K562 (cell line): ENCODE data around the gene ZNF845. TPM values are rescaled to one million over a fixed set of nuclear protein-coding genes. Genes with fewer than 3 reads are reported as not detected.
"Not testable (repeated sequence)": the region's sequence is repeated elsewhere in the genome, so short reads cannot be mapped to it uniquely, and the experiment has no call there.

Source experiments
- ATAC-seq: fragments of 200-7000 bp; cut with Tn5 transposase; 3 replicates; pipeline ENCODE4 v1.9.1; 2020; ENCODE audit warnings: moderate library complexity
- BruUV-seq: library from RNA; stranded (reverse); fragments of 400-500 nt; replicated peaks from 2 replicates; lab custom pipeline; 2021; lab: Mats Ljungman, UMichigan
- CTCF ChIA-PET: fragments of 300-600 bp; formaldehyde crosslinking; extraction: SDS; loops from one replicate; lab custom pipeline; 2021; ENCODE audit warnings: low intra/inter-chr PET ratio; lab: Yijun Ruan, JAX
- POLR2A ChIA-PET: fragments of 300-600, 350-650 bp; sonication (Branson Sonifier 250); formaldehyde crosslinking; extraction: SDS; loops from one replicate; lab custom pipeline; 2021; ENCODE audit warnings: antibody characterized with exemption, inconsistent platforms; lab: Yijun Ruan, JAX
- DNase-seq, 4 experiments: peaks; one replicate each; pipeline versions ENCODE4 v3.0.0 to v3.0.0-alpha.2; 2011 to 2018; ENCODE audit warnings: low spot score in 3 of 4, mixed read lengths in 3 of 4; ENCODE audit errors: extremely low read depth in 1 of 4
- FAIRE-seq: peaks from 2 replicates; lab custom pipeline; 2011; peaks lifted over from hg19 to GRCh38; lab: Jason Lieb, UNC
- H2AFZ ChIP-seq: 2 replicates; pipeline ENCODE4 v1.6.0; 2011; ENCODE audit warnings: low read depth, low read length, control low read depth, inconsistent platforms
- H3K27ac ChIP-seq: fragments of 200-600 bp; 3 replicates; pipeline ENCODE4 v1.8.0; 2011; ENCODE audit warnings: low read depth, mild to moderate bottlenecking, control low read depth, inconsistent platforms, low read length, moderate library complexity, mixed read lengths; ENCODE audit errors: extremely low read depth
- H3K27me3 ChIP-seq, 2 experiments: fragments of 300-600 bp in 1 of 2; 2 replicates in 1 of 2; 3 replicates in 1 of 2; pipeline versions ENCODE4 v1.6.0 to v1.8.0; 2011; ENCODE audit warnings: inconsistent platforms in 2 of 2, low read length in 2 of 2, mild to moderate bottlenecking in 1 of 2, mixed read lengths in 1 of 2, moderate library complexity in 1 of 2; ENCODE audit not compliant: control insufficient read depth in 2 of 2, insufficient read depth in 2 of 2
- H3K36me3 ChIP-seq: fragments of 300-600 bp; 3 replicates; pipeline ENCODE4 v1.8.0; 2011; ENCODE audit warnings: mild to moderate bottlenecking, low read length, inconsistent platforms; ENCODE audit not compliant: control insufficient read depth, insufficient read depth
- H3K4me1 ChIP-seq, 2 experiments: fragments of 200-600 bp in 1 of 2; replicated peaks in 1 of 2; 2 replicates in 1 of 2; 3 replicates in 1 of 2; pipeline versions ENCODE4 v1.5.1 to v1.8.0; 2011; ENCODE audit warnings: inconsistent platforms in 2 of 2, low read length in 2 of 2, mild to moderate bottlenecking in 1 of 2, mixed read lengths in 1 of 2, moderate library complexity in 1 of 2; ENCODE audit not compliant: control insufficient read depth in 2 of 2, insufficient read depth in 2 of 2
- H3K4me2 ChIP-seq: 2 replicates; pipeline ENCODE4 v1.6.1; 2011; ENCODE audit warnings: low read length, control low read depth, inconsistent platforms, mixed read lengths; ENCODE audit not compliant: insufficient read depth
- H3K4me3 ChIP-seq: fragments of 200-600 bp; sonication (generic), shearing (Covaris generic); 2 replicates; pipeline ENCODE4 v1.5.1; 2016; ENCODE audit warnings: control low read depth, inconsistent platforms
- H3K79me2 ChIP-seq: fragments of 200-600 bp; 3 replicates; pipeline ENCODE4 v1.8.0; 2011; ENCODE audit warnings: low read length, inconsistent platforms; ENCODE audit not compliant: control insufficient read depth, insufficient read depth
- H3K9ac ChIP-seq, 2 experiments: 2 replicates each; pipeline versions ENCODE4 v1.6.0 to v1.6.1; 2011; ENCODE audit warnings: low read depth in 2 of 2, low read length in 2 of 2, control low read depth in 1 of 2, inconsistent platforms in 1 of 2, mild to moderate bottlenecking in 1 of 2, mixed read lengths in 1 of 2; ENCODE audit not compliant: insufficient read depth in 1 of 2
- H3K9me1 ChIP-seq: one replicate; pipeline ENCODE4 v1.6.0; 2011; ENCODE audit warnings: inconsistent platforms, mild to moderate bottlenecking, low read length, moderate library complexity; ENCODE audit not compliant: control insufficient read depth, insufficient read depth
- H3K9me3 ChIP-seq: replicated peaks from 2 replicates; pipeline ENCODE4 v1.5.1; 2011; ENCODE audit warnings: low read depth, low read length, inconsistent platforms; ENCODE audit not compliant: control insufficient read depth, insufficient read depth
- H4K20me1 ChIP-seq: replicated peaks from 2 replicates; pipeline ENCODE4 v1.6.1; 2011; ENCODE audit warnings: low read length, inconsistent platforms, mixed read lengths; ENCODE audit not compliant: control insufficient read depth, insufficient read depth
- MAFF ChIP-seq: IDR thresholded peaks from 2 replicates; pipeline ENCODE4 v1.6.1; 2012; ENCODE audit warnings: low read length, improper control_type of control experiment
- RBM39 ChIP-seq: fragments of 200-400 bp; formaldehyde crosslinking; optimal IDR thresholded peaks from 2 replicates; pipeline ENCODE3; 2018; ENCODE audit warnings: low read depth, low read length
- ZNF57 ChIP-seq: fragments of 450-650 bp; formaldehyde crosslinking; IDR thresholded peaks from 2 replicates; pipeline ENCODE4 v1.4.0; 2020; ENCODE audit warnings: mild to moderate bottlenecking, moderate library complexity
- WGBS: fragments of 100-300 bp; shearing (Covaris generic); methylation state at CpG from one replicate; pipeline ENCODE4 v1.1.6; 2016; ENCODE audit warnings: low coverage, mixed read lengths; ENCODE audit not compliant: insufficient coverage; ENCODE audit errors: missing lambda C conversion rate; 5-methylcytosine and 5-hydroxymethylcytosine counted together
- in situ Hi-C: fragments of 300-500 bp; cut with MboI; formaldehyde crosslinking; loops from 4 replicates; pipeline ENCODE4 v1.15.0; 2018; ENCODE audit warnings: inconsistent platforms, mixed read lengths
- intact Hi-C: fragments of 100-400 bp; cut with micrococcal nuclease; formaldehyde crosslinking; loops from 2 replicates; pipeline ENCODE4 v1.14.2; 2022
- polyA plus RNA-seq, 8 experiments: library from polyadenylated mRNA; depleted of rRNA in 4 of 8; stranded (reverse) in 5 of 8; unstranded in 3 of 8; fragments of >200 nt; fragmentation: Nextera tagmentation in 2 of 8; fragmentation: Illumina TruSeq in 1 of 8; extraction: Ambion mirVana in 2 of 8; extraction: Trizol in 1 of 8; gene quantifications; 2 replicates each; pipeline versions ENCODE4 v1.2.1 to v1.2.3, GENCODE V29; 2011 to 2014; ENCODE audit warnings: inconsistent platforms in 1 of 8, missing spikeins in 1 of 8
- total RNA-seq, 7 experiments: library from RNA; depleted of rRNA in 6 of 7; stranded (reverse); fragments of >200 nt in 6 of 7; fragmentation: Illumina TruSeq in 2 of 7; extraction: Trizol in 2 of 7; gene quantifications; 2 replicates each; pipeline versions ENCODE4 v1.2.1 to v1.2.3, GENCODE V29; 2011 to 2021; ENCODE audit warnings: low replicate concordance in 1 of 7

ZNF845 gene
- total and polyA plus RNA-seq, 9 of the 15 experiments (the other 6 are each of a cell fraction or from before 2014, with no cell fraction given): 1.9 to 13.2 (median 6.4) TPM

- DNase-seq (peak in 1 of 4 experiments; percentile 6), ATAC-seq (no peak), FAIRE-seq (no peak)
- no peak overlapping the region for H3K9ac ChIP-seq
- H3K27me3 ChIP-seq: no peaks in the 10 kb centered on the region
- intact Hi-C loops (no loop called here), in situ Hi-C loops (no loop called here)
- peak overlapping the region; percentile 67 for H3K4me3 ChIP-seq
- no peaks in the 10 kb centered on the region for H3K9me1 ChIP-seq
- peaks cover 18% of the 10 kb centered on the region for H3K79me2 ChIP-seq
- 0% methylated on average over 1 of the region's 1 CpG for WGBS
- H3K9me3 ChIP-seq: peaks cover 5% of the 10 kb centered on the region
- peaks cover 26% of the 10 kb centered on the region; the same call in 2 of the 3 replicates for H3K36me3 ChIP-seq
- BruUV-seq: no TSS peak
- no peaks in the 10 kb centered on the region for H4K20me1 ChIP-seq
- POLR2A ChIA-PET: interaction anchor here (1.2 kb wide), 1 partner anchor 43 kb away, joined by 3 read pairs; no protein-coding TSS in a partner anchor
- peak overlapping the region; percentile 85 for H3K4me2 ChIP-seq
- TF ChIP-seq ZNF57 (no peak), MAFF (no peak), RBM39 (no peak)
- H3K4me1 ChIP-seq: peaks cover 8 to 12% of the 10 kb centered on the region in 2 experiments; a peak in 4 of 5 replicates
- no peak overlapping the region for H2AFZ ChIP-seq
- CTCF ChIA-PET: no interaction called here
- no peak overlapping the region for H3K27ac ChIP-seq
Measured at GRCh38 chr19:53396525-53396868, 62.9 kb downstream of the ZNF845 start.

GRCh38 chr19:53397918-53398317 lies 64.4 kb downstream of the ZNF845 start:
- ATAC-seq, H2AFZ ChIP-seq, H3K9me1 ChIP-seq, H3K4me3 ChIP-seq, H4K20me1 ChIP-seq, H3K4me2 ChIP-seq, H3K9ac ChIP-seq, FAIRE-seq, in situ Hi-C loops, H3K27ac ChIP-seq, H3K9me3 ChIP-seq, H3K27me3 ChIP-seq, intact Hi-C loops, BruUV-seq, DNase-seq, POLR2A ChIA-PET, CTCF ChIA-PET: not testable (repeated sequence)
- WGBS: 100% methylated on average over 1 of the region's 1 CpG
- H3K36me3 ChIP-seq: peaks cover 36% of the 10 kb centered on the region
- peaks cover 8 to 12% of the 10 kb centered on the region in 2 experiments; a peak in 4 of 5 replicates for H3K4me1 ChIP-seq
- H3K79me2 ChIP-seq: peaks cover 18% of the 10 kb centered on the region

Other genes starting within 250 kb of the ZNF845 start
Only the 7 nearest of the 12 such genes appear.
- gene ZNF677, start 78.9 kb upstream of the ZNF845 start, total RNA-seq (2014; rRNA removed): 1.5 and 1.6 TPM in 2 replicates
- 2.3 and 3.2 TPM in 2 replicates for gene ZNF677, start 78.9 kb upstream of the ZNF845 start, total RNA-seq (2014; rRNA removed; fragmentation: Illumina TruSeq; extraction: Trizol)
- gene ZNF677, start 78.9 kb upstream of the ZNF845 start, total RNA-seq (2015; rRNA removed; fragmentation: Illumina TruSeq; extraction: Trizol): 1.1 and 1.5 TPM in 2 replicates
- 1.5 and 2.1 TPM in 2 replicates for gene ZNF677, start 78.9 kb upstream of the ZNF845 start, total RNA-seq (2021)
- gene ZNF677, start 78.9 kb upstream of the ZNF845 start, polyA plus RNA-seq (2011; rRNA removed): 0.26 and 2.2 TPM in 2 replicates
- gene ZNF677, start 78.9 kb upstream of the ZNF845 start, polyA plus RNA-seq (2014; fragmentation: Illumina TruSeq; extraction: Trizol): 2.0 and 2.3 TPM in 2 replicates
- gene ZNF677, start 78.9 kb upstream of the ZNF845 start, polyA plus RNA-seq (2014; fragmentation: Nextera tagmentation; extraction: Ambion mirVana): 1 to 10 TPM; 1.8 to 2.1 TPM
- 1.6 and 4.0 TPM in 2 replicates for gene ZNF677, start 78.9 kb upstream of the ZNF845 start, polyA plus RNA-seq (2014; rRNA removed)
- gene VN1R2, start 75.5 kb upstream of the ZNF845 start, total RNA-seq (2014; rRNA removed): not detected in 2 replicates
- not detected in 2 replicates for gene VN1R2, start 75.5 kb upstream of the ZNF845 start, total RNA-seq (2014; rRNA removed; fragmentation: Illumina TruSeq; extraction: Trizol)
- not detected in 2 replicates for gene VN1R2, start 75.5 kb upstream of the ZNF845 start, total RNA-seq (2015; rRNA removed; fragmentation: Illumina TruSeq; extraction: Trizol)
- not detected in 2 replicates for gene VN1R2, start 75.5 kb upstream of the ZNF845 start, total RNA-seq (2021)
- not detected in 2 replicates for gene VN1R2, start 75.5 kb upstream of the ZNF845 start, polyA plus RNA-seq (2011; rRNA removed)
- gene VN1R2, start 75.5 kb upstream of the ZNF845 start, polyA plus RNA-seq (2014; fragmentation: Illumina TruSeq; extraction: Trizol): not detected in 2 replicates
- gene VN1R2, start 75.5 kb upstream of the ZNF845 start, polyA plus RNA-seq (2014; fragmentation: Nextera tagmentation; extraction: Ambion mirVana): not detected
- not detected in 2 replicates for gene VN1R2, start 75.5 kb upstream of the ZNF845 start, polyA plus RNA-seq (2014; rRNA removed)
- not detected in 2 replicates for gene VN1R4, start 66.0 kb upstream of the ZNF845 start, total RNA-seq (2014; rRNA removed)
- not detected in 2 replicates for gene VN1R4, start 66.0 kb upstream of the ZNF845 start, total RNA-seq (2014; rRNA removed; fragmentation: Illumina TruSeq; extraction: Trizol)
- gene VN1R4, start 66.0 kb upstream of the ZNF845 start, total RNA-seq (2015; rRNA removed; fragmentation: Illumina TruSeq; extraction: Trizol): not detected in 2 replicates
- gene VN1R4, start 66.0 kb upstream of the ZNF845 start, total RNA-seq (2021): not detected in 2 replicates
- not detected in 2 replicates for gene VN1R4, start 66.0 kb upstream of the ZNF845 start, polyA plus RNA-seq (2011; rRNA removed)
- gene VN1R4, start 66.0 kb upstream of the ZNF845 start, polyA plus RNA-seq (2014; fragmentation: Illumina TruSeq; extraction: Trizol): not detected in 2 replicates
- gene VN1R4, start 66.0 kb upstream of the ZNF845 start, polyA plus RNA-seq (2014; fragmentation: Nextera tagmentation; extraction: Ambion mirVana): not detected
- not detected in 2 replicates for gene VN1R4, start 66.0 kb upstream of the ZNF845 start, polyA plus RNA-seq (2014; rRNA removed)
- gene ZNF525, start 32.0 kb downstream of the ZNF845 start, total RNA-seq (2014; rRNA removed): 4.1 and 6.9 TPM in 2 replicates
- 11.0 and 12.0 TPM in 2 replicates for gene ZNF525, start 32.0 kb downstream of the ZNF845 start, total RNA-seq (2014; rRNA removed; fragmentation: Illumina TruSeq; extraction: Trizol)
- 5.7 and 6.7 TPM in 2 replicates for gene ZNF525, start 32.0 kb downstream of the ZNF845 start, total RNA-seq (2015; rRNA removed; fragmentation: Illumina TruSeq; extraction: Trizol)
- 6.5 and 6.7 TPM in 2 replicates for gene ZNF525, start 32.0 kb downstream of the ZNF845 start, total RNA-seq (2021)
- 6.4 and 10.8 TPM in 2 replicates for gene ZNF525, start 32.0 kb downstream of the ZNF845 start, polyA plus RNA-seq (2011; rRNA removed)
- gene ZNF525, start 32.0 kb downstream of the ZNF845 start, polyA plus RNA-seq (2014; fragmentation: Illumina TruSeq; extraction: Trizol): 6.5 and 7.0 TPM in 2 replicates
- 1 to 10 TPM; 1.5 to 2.5 TPM for gene ZNF525, start 32.0 kb downstream of the ZNF845 start, polyA plus RNA-seq (2014; fragmentation: Nextera tagmentation; extraction: Ambion mirVana)
- gene ZNF525, start 32.0 kb downstream of the ZNF845 start, polyA plus RNA-seq (2014; rRNA removed): 4.5 and 5.4 TPM in 2 replicates
- 8.0 and 8.5 TPM in 2 replicates for gene ZNF765, start 61.4 kb downstream of the ZNF845 start, total RNA-seq (2014; rRNA removed)
- 17.5 and 18.7 TPM in 2 replicates for gene ZNF765, start 61.4 kb downstream of the ZNF845 start, total RNA-seq (2014; rRNA removed; fragmentation: Illumina TruSeq; extraction: Trizol)
- gene ZNF765, start 61.4 kb downstream of the ZNF845 start, total RNA-seq (2015; rRNA removed; fragmentation: Illumina TruSeq; extraction: Trizol): 13.5 and 16.6 TPM in 2 replicates
- gene ZNF765, start 61.4 kb downstream of the ZNF845 start, total RNA-seq (2021): 9.8 and 9.9 TPM in 2 replicates
- gene ZNF765, start 61.4 kb downstream of the ZNF845 start, polyA plus RNA-seq (2011; rRNA removed): 12.5 and 12.7 TPM in 2 replicates
- gene ZNF765, start 61.4 kb downstream of the ZNF845 start, polyA plus RNA-seq (2014; fragmentation: Illumina TruSeq; extraction: Trizol): 8.7 and 9.4 TPM in 2 replicates
- gene ZNF765, start 61.4 kb downstream of the ZNF845 start, polyA plus RNA-seq (2014; fragmentation: Nextera tagmentation; extraction: Ambion mirVana): 1 to 10 TPM; 6.6 to 9.6 TPM
- gene ZNF765, start 61.4 kb downstream of the ZNF845 start, polyA plus RNA-seq (2014; rRNA removed): 5.4 and 8.1 TPM in 2 replicates
- 10.3 and 11.1 TPM in 2 replicates for gene ZNF761, start 98.2 kb downstream of the ZNF845 start, total RNA-seq (2014; rRNA removed)
- gene ZNF761, start 98.2 kb downstream of the ZNF845 start, total RNA-seq (2014; rRNA removed; fragmentation: Illumina TruSeq; extraction: Trizol): 19.6 and 19.7 TPM in 2 replicates
- gene ZNF761, start 98.2 kb downstream of the ZNF845 start, total RNA-seq (2015; rRNA removed; fragmentation: Illumina TruSeq; extraction: Trizol): 15.1 and 18.1 TPM in 2 replicates
- gene ZNF761, start 98.2 kb downstream of the ZNF845 start, total RNA-seq (2021): 11.3 and 11.8 TPM in 2 replicates
- 17.9 and 25.2 TPM in 2 replicates for gene ZNF761, start 98.2 kb downstream of the ZNF845 start, polyA plus RNA-seq (2011; rRNA removed)
- 16.3 and 17.0 TPM in 2 replicates for gene ZNF761, start 98.2 kb downstream of the ZNF845 start, polyA plus RNA-seq (2014; fragmentation: Illumina TruSeq; extraction: Trizol)
- gene ZNF761, start 98.2 kb downstream of the ZNF845 start, polyA plus RNA-seq (2014; fragmentation: Nextera tagmentation; extraction: Ambion mirVana): 10 to 100 TPM; 13.0 to 30.2 TPM
- 10.3 and 10.5 TPM in 2 replicates for gene ZNF761, start 98.2 kb downstream of the ZNF845 start, polyA plus RNA-seq (2014; rRNA removed)
- 3.7 and 5.3 TPM in 2 replicates for gene ZNF813, start 134.0 kb downstream of the ZNF845 start, total RNA-seq (2014; rRNA removed)
- gene ZNF813, start 134.0 kb downstream of the ZNF845 start, total RNA-seq (2014; rRNA removed; fragmentation: Illumina TruSeq; extraction: Trizol): 8.0 and 10.8 TPM in 2 replicates
- 7.0 and 7.6 TPM in 2 replicates for gene ZNF813, start 134.0 kb downstream of the ZNF845 start, total RNA-seq (2015; rRNA removed; fragmentation: Illumina TruSeq; extraction: Trizol)
- gene ZNF813, start 134.0 kb downstream of the ZNF845 start, total RNA-seq (2021): 4.8 and 5.6 TPM in 2 replicates
- gene ZNF813, start 134.0 kb downstream of the ZNF845 start, polyA plus RNA-seq (2011; rRNA removed): 3.3 and 5.5 TPM in 2 replicates
- 4.6 and 5.0 TPM in 2 replicates for gene ZNF813, start 134.0 kb downstream of the ZNF845 start, polyA plus RNA-seq (2014; fragmentation: Illumina TruSeq; extraction: Trizol)
- gene ZNF813, start 134.0 kb downstream of the ZNF845 start, polyA plus RNA-seq (2014; fragmentation: Nextera tagmentation; extraction: Ambion mirVana): 1 to 10 TPM; 1.3 to 2.7 TPM
- 2.0 and 2.6 TPM in 2 replicates for gene ZNF813, start 134.0 kb downstream of the ZNF845 start, polyA plus RNA-seq (2014; rRNA removed)